CD4-positive, alpha-beta T cell (primary cell): ENCODE measurements around the gene SNRPB. TPM values are rescaled to one million over a fixed set of nuclear protein-coding genes. Genes with fewer than 3 reads are reported as not detected.

ENCODE experiments used
- ATAC-seq: fragments of 200-7000 bp; cut with Tn5 transposase; one replicate; pipeline ENCODE4 v1.10.0; 2022; ENCODE audit warnings: mild to moderate bottlenecking; ENCODE audit not compliant: poor library complexity
- CTCF ChIA-PET: fragments of 350-600 bp; sonication (Branson Sonifier 250); formaldehyde crosslinking; loops from one replicate; lab custom pipeline; 2021; ENCODE audit warnings: antibody characterized with exemption, inconsistent platforms; lab: Charles Lee
- POLR2A ChIA-PET: fragments of 350-600 bp; sonication (Branson Sonifier 250); formaldehyde crosslinking; loops from one replicate; lab custom pipeline; 2021; ENCODE audit warnings: antibody characterized with exemption, inconsistent platforms; lab: Charles Lee
- DNase-seq, 14 experiments: peaks; one replicate each; pipeline ENCODE4 v3.0.0-alpha.2; 2013 to 2020; ENCODE audit warnings: mixed read lengths in 2 of 14
- H3K27ac ChIP-seq, 2 donors: one replicate each; pipeline versions ENCODE4 v1.5.1 to v1.7.0; 2013; ENCODE audit warnings: low read length in 2 of 2, low read depth in 1 of 2, mild to moderate bottlenecking in 1 of 2
- H3K27me3 ChIP-seq, 2 experiments: 1 replicate in 1 of 2; 2 replicates in 1 of 2; pipeline versions ENCODE4 v1.6.1 to v1.7.0; 2013; ENCODE audit warnings: low read length in 2 of 2, control low read depth in 1 of 2, mild to moderate bottlenecking in 1 of 2, moderate library complexity in 1 of 2; ENCODE audit not compliant: insufficient read depth in 2 of 2, control insufficient read depth in 1 of 2
- H3K36me3 ChIP-seq: one replicate; pipeline ENCODE4 v1.6.1; 2013; ENCODE audit warnings: low read length, control low read depth; ENCODE audit not compliant: insufficient read depth
- H3K4me1 ChIP-seq: one replicate; pipeline ENCODE4 v1.6.1; 2013; ENCODE audit warnings: low read length, control low read depth; ENCODE audit not compliant: insufficient read depth
- H3K4me3 ChIP-seq: one replicate; pipeline ENCODE4 v1.5.1; 2013; ENCODE audit warnings: mild to moderate bottlenecking, low read length, moderate library complexity
- H3K9me3 ChIP-seq, 2 experiments: 1 replicate in 1 of 2; 2 replicates in 1 of 2; pipeline versions ENCODE4 v1.6.1 to v1.7.0; 2013; ENCODE audit warnings: low read length in 2 of 2, mild to moderate bottlenecking in 2 of 2, control low read depth in 1 of 2, moderate library complexity in 1 of 2; ENCODE audit not compliant: control insufficient read depth in 1 of 2, insufficient read depth in 1 of 2
- H3K27ac Mint-ChIP-seq: one replicate; pipeline ENCODE4 v1.8.0; 2020; ENCODE audit warnings: mixed read lengths
- H3K27me3 Mint-ChIP-seq: one replicate; pipeline ENCODE4 v1.8.0; 2021; ENCODE audit warnings: mixed read lengths
- H3K36me3 Mint-ChIP-seq: one replicate; pipeline ENCODE4 v1.8.0; 2021; ENCODE audit warnings: low read depth, mixed read lengths
- H3K4me1 Mint-ChIP-seq: one replicate; pipeline ENCODE4 v1.8.0; 2021; ENCODE audit warnings: low read depth, mixed read lengths
- H3K4me3 Mint-ChIP-seq: one replicate; pipeline ENCODE4 v1.8.0; 2020; ENCODE audit warnings: mild to moderate bottlenecking, mixed read lengths
- H3K9me3 Mint-ChIP-seq: one replicate; pipeline ENCODE4 v1.8.0; 2020; ENCODE audit warnings: mixed read lengths
- CTCF ChIP-seq: fragments of 200-600 bp; IDR thresholded peaks from one replicate; pipeline ENCODE4 v1.8.0; 2022; ENCODE audit warnings: antibody characterized with exemption, mild to moderate bottlenecking
- intact Hi-C, 2 experiments: fragments of 100-400 bp; cut with DNase I in 1 of 2; cut with micrococcal nuclease in 1 of 2; formaldehyde crosslinking; loops; one replicate each; pipeline versions ENCODE4 v1.15.1 to v1.9.0; 2023 to 2025; cut with DNase I, micrococcal nuclease
- total RNA-seq, 174 experiments: library from RNA in 2 of 174; stranded (reverse) in 2 of 174; gene quantifications; one replicate each; pipeline ENCODE4 v1.2.3 and lab custom pipeline; 2021 to 2026

Gene SNRPB
- total RNA-seq, 2 experiments from 2014 or later = 146 to 147 TPM

DNA sequence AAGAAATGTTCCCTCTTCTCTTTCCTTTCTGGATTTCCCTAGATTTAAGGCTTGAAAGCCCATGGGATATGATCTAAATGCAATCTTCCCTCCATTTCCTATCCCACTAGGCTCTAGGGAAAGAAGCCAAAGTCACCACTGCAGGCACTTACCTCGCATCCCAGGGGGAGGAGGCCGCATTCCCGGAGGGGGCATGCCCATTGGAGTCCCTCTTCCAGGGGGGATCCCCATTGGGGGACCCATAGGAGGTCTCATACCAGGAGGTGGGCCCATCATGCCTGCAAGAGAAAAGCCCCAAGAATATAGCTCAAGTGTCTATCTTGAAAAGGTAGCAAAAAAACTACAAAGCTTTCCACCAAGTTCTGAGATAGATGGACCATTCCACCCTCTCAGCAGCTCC, 8.1 kb downstream of the SNRPB start:
- H3K4me1 Mint-ChIP-seq = peaks cover 11% of the 10 kb centered on the region
- no peak overlapping the region for H3K4me3 Mint-ChIP-seq
- intact Hi-C loops = no loop called here
- Histone ChIP-seq H3K27ac (no peak overlapping the region), H3K9me3 (no peaks in the 10 kb centered on the region), H3K36me3 (peaks cover 89% of the 10 kb centered on the region), H3K27me3 (no peaks in the 10 kb centered on the region), H3K4me1 (no peaks in the 10 kb centered on the region), H3K4me3 (no peak overlapping the region)
- H3K27ac Mint-ChIP-seq = no peak overlapping the region
- TF ChIP-seq CTCF = no peak
- POLR2A ChIA-PET = interaction anchor here (0.7 kb wide), 1 partner anchor 8 kb away, joined by 3 read pairs; the partner anchor contains the start of gene SNRPB
- H3K36me3 Mint-ChIP-seq = peaks cover 94% of the 10 kb centered on the region
- DNase-seq (no peak), ATAC-seq (no peak)
- no peaks in the 10 kb centered on the region for H3K9me3 Mint-ChIP-seq
- CTCF ChIA-PET = no interaction called here
- H3K27me3 Mint-ChIP-seq = no peaks in the 10 kb centered on the region

DNA sequence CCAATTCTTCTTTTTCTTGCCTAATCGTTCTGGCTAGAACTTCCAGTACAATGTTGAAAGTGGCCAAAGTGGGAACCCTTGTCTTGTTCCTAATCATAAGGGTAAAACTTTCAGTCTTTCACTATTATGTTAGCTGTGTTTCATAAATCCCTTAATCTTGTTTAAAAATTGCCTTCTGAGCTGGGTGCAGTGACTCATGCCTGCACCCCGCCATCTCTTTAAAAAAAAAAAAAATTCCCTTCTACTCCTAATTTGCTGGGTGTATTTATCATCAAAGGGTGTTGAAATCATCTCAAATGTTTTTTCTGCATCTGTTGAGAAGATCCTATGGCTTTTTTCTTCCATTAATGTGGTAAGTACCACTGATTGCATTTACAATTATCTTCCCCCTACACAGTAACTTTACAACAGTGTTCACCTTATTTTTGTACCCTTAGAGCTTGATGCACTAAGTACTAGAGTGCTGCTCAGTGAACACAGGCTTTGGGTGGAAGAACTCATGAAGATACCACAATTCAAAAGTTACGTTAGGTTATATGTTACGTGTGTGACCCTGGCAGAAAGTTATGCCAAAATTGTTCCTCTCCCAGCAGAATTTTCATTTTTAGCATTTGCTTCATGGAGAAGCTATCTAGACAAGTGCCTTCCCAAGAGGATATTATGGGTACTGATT, 9.7 kb downstream of the SNRPB start:
- Mint-ChIP-seq H3K27me3 (no peaks in the 10 kb centered on the region), H3K4me1 (peaks cover 3% of the 10 kb centered on the region), H3K27ac (peak overlapping the region; percentile 16), H3K4me3 (no peak overlapping the region), H3K36me3 (peaks cover 83% of the 10 kb centered on the region), H3K9me3 (no peaks in the 10 kb centered on the region)
- no peak for DNase-seq
- ChIA-PET CTCF (interaction anchor here (1.3 kb wide), 1 partner anchor 9 kb away, joined by 5 read pairs; no protein-coding TSS in a partner anchor), POLR2A (interaction anchor here (3.3 kb wide), 1 partner anchor 9 kb away, joined by 16 read pairs; the partner anchor contains the start of gene SNRPB)
- no peak for TF ChIP-seq CTCF
- Histone ChIP-seq H3K27me3 (no peaks in the 10 kb centered on the region), H3K4me1 (no peaks in the 10 kb centered on the region), H3K4me3 (no peak overlapping the region), H3K27ac (no peak overlapping the region), H3K36me3 (peaks cover 76% of the 10 kb centered on the region), H3K9me3 (no peaks in the 10 kb centered on the region)
- ATAC-seq = no peak
- intact Hi-C loops = no loop called here

DNA sequence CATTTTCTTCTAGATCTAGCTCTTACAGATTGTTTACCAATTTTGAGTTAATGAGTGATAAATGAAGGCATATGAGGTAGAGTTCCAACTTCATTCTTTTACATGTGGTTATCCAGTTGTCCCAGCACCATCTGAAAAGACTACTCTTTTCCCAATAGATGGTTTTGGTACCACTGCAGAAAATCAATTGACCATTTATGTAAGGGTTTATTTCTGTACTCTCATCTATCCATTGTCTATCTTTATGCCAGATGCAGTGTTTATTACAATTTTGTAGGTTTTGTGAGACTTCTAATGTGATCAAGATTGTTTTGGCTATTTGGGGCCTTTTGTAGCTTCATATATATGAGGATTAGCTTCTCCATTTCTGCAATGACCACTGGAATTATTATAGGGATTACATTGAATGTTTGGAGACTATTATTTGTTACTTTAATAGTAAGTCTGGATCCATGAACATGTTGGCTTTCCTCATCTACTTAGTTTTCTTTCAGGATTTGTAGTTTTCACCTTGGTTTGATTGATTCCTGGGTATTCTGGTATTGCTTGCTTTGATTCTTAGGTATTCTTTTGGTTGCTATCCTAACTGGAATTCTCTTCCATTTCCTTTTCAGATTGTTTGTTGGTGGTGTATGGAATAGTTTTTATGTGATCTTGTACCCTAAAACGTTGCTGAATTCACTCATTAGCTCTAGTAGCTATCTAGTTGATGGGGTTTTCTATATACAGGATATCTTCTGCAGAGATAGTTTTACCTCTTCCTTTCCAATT, 10.4 kb downstream of the SNRPB start:
- no peaks in the 10 kb centered on the region for H3K9me3 Mint-ChIP-seq
- Histone ChIP-seq H3K27me3 (no peaks in the 10 kb centered on the region), H3K4me3 (no peak overlapping the region), H3K36me3 (peaks cover 69% of the 10 kb centered on the region), H3K4me1 (no peaks in the 10 kb centered on the region), H3K9me3 (no peaks in the 10 kb centered on the region), H3K27ac (no peak overlapping the region)
- H3K27ac Mint-ChIP-seq = no peak overlapping the region
- peaks cover 76% of the 10 kb centered on the region for H3K36me3 Mint-ChIP-seq
- no peak for TF ChIP-seq CTCF
- no peaks in the 10 kb centered on the region for H3K4me1 Mint-ChIP-seq
- ATAC-seq = no peak
- intact Hi-C loops = no loop called here
- ChIA-PET POLR2A (interaction anchor here (3.3 kb wide), 1 partner anchor 10 kb away, joined by 16 read pairs; the partner anchor contains the start of gene SNRPB), CTCF (interaction anchor here (1.3 kb wide), 1 partner anchor 8 kb away, joined by 5 read pairs; no protein-coding TSS in a partner anchor)
- no peak for DNase-seq
- H3K4me3 Mint-ChIP-seq = no peak overlapping the region
- no peaks in the 10 kb centered on the region for H3K27me3 Mint-ChIP-seq
